ENCODE data around the gene GFPT1. TPM values are rescaled to one million over a fixed set of nuclear protein-coding genes. Genes with fewer than 3 reads are reported as not detected.

The GFPT1 gene
- polyA plus RNA-seq, 3 donors: 31.0 to 38.9 (median 32.5) TPM

DNA sequence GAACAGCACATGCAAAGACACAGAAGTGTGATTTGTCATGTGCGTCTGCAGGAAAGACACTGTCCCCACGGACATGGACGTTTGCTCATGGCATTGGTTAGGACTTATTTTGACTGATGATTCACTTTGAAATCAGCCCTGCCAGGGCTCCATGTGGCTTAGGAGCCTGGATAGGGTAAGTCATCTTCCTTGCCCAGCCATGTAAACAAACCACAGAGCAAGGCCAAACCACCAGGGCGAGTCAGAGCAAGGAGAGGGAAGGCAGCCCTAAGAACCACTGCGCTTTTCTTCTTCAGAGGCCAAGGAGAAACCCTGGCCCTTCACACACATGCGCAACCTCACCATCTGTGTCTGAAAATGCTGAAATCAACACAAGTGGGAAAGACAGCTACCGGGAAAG, 88.8 kb downstream of the GFPT1 start:
- no peak for DNase-seq

DNA sequence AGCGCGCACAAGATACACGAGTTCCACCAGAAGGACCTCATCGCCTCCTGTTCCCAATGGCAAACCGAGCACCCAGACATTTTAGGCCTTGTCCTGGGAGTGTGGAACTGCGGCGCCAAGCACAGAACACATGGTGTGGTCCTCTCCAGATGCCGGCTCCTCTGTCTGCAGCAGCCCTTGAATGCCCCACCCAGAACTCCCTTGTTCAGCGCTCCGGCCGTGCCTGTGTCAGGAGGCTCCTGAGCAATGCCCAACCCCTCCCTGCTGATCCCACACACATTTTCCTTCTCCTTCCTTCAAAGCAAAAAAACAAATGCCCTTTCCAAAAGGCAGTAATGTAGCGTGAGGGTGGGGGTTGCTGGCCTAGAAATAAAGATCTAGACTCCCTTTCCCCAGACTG, 89.8 kb downstream of the GFPT1 start:
- no peak for DNase-seq

DNA sequence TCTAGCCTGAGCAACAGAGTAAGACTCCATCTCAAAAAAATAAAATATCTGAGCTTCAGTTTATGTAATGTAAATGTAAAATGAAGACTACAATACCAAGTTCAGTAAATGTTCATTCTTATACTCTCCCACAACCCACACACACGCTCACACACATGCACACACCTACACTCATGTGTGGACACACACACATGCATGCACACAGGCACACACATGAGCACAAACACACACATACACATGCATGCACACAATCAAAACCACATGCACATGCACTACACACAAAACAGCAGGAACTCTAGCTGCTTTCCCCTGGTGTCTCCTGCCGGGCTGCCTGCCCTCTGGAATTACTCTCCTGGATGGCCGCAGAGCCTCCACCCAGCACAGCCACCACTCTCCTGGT, 90.6 kb downstream of the GFPT1 start:
- no peak for DNase-seq

DNA sequence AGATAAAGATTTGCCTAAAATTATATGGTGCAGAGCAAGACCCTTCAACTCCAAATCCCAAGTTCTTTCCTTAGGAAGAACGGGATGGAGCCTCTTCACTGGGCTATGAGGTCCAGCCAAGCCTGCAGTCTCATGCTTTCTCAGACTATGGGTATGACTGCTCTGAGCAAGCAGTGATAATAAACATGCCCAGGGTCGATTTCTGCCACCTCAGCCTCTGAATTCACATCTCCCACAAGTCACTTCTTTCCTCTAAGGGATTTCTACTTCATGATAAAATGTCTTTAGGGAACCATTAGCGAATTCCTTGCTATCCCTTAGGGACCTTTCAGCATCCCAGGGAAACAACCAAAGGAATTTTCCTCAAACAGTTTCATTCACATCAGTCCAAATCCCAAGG, 94.8 kb downstream of the GFPT1 start:
- DNase-seq: no peak

DNA sequence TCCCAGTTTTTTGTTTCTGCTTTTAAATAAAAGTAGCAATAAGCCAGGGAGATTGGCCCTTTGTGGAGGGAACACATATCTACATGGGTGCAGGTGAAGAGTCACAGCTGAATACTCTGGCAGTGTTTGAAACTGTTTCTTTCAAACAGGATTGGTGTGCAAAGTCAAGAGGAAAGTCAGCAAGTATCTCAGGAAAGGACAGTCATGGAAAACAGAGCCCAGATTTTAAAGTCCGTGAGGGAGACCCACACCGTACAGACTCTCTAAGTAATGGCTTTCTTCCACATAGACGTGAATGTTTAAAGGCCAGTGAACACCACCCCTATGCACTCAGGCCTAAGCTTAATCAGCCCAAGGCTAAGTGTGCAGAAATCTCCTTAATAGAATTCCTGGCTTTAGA, 95.3 kb downstream of the GFPT1 start:
- DNase-seq: no peak

DNA sequence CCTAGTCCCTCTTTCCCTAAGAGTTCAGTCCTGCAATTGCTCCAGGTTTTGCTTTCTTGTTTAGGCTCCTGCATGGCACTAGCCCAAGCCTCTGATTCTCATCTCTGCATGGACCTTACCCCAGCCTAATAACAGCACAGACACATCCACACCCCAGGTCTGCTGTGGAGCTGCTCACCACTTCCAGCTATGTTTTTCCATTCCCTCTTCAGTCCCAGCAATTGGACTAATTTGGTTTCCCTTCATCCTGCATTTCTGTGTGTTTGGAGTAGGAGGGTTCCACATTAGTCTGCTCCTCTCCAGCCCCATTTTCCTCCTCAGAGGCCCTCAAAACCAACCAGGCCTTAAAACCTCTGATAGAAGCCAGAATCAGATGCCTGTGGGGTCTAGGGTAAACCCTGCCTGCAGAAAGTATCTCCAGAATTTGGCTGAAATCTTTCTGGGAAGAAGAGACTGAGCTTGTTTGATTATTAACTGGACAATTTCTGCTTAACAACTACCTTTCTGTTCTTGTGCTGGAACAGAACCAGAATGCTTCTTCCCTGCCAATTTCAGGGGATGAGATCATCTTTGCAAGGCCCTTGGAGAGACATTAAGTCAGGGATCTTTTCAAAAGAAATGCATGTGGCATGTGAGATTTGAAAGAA, 95.9 kb downstream of the GFPT1 start:
- DNase-seq: no peak

DNA sequence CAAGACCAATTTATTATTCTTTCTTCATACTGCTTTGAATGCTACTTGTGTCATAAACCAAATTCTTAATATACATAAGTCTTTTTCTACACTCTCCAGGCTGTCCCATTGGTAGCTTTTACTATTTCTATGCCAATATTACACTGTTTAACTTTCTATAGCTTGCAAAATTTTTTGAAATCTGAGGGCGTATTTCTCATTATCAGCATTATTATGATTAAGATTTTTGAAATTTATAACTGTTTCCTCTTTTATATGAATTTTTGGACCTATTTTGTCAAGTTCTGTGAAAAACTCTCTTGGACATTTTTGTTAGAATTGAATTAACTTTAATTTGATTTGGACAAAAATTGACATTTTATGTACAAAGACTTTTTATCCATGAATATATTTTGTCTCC, 98.6 kb downstream of the GFPT1 start:
- no peak for DNase-seq

DNA sequence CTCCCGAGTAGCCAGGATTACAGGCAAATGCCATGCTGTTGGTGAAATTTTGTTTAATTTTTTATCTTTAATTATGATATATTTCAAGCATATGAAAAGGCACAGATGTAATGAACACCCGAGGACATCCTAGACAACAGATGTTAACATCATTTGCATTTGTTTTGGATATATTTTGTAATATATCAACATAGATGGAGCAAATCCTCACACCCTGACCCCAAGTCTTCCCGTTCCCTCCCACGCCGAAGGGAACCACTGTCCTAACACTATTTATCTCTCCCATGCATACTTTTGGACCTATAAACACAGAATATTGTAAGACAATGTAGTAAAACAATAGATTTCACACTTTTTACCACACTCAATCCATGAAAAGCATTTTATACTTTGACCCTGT, 99.5 kb downstream of the GFPT1 start:
- no peak for DNase-seq

DNA sequence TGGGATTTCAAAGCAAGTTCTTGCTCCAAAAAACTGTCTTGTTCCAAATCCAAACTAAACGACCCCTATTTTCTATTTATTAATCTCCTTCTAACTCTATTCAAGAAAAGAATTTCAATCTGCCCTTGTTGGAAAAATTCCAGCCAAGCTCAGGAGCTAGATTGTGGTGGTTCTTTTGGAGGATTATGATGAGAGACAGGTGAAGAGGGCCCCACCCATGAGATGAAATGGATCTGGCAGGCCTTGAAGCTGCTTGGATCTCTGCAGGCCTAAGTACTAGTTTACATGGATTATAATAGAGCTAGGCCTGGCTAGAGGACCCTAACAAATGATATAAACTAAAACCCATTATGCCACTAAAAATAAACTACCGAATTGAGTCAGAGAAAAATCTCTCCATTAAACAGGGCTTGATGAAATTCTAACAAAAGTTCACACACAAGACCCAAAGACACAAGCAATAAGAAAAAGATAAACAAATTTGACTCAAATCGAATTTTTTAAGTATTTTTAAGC, 101.6 kb downstream of the GFPT1 start:
- DNase-seq: no peak

DNA sequence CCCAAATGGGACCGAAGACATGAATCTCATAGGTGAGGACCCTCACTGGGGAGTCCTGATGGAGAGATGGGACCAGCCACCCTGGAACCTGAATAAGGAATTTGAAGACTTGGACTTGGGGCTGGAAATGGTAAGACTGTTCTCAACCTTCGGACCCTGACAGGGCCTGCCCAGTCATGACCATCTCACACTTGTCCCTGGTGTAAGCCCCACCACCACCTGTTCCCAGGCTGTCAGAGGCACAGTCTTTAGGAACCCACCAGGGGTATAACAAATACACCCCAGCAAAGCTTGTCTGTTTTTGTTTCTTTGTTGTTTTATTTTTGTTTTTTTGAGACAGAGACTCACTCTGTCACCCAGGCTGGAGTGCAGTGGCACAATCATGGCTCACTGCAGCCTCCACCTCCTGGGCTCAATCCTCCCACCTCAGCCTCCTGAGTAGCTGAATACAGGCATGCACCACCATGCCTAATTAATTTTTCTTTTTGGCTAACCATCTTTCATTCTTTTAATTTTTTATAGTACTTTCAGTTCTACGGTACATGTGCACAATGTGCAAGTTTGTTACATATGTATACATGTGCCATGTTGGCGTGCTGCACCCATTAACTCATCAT, 106.1 kb downstream of the GFPT1 start:
- DNase-seq: no peak

DNA sequence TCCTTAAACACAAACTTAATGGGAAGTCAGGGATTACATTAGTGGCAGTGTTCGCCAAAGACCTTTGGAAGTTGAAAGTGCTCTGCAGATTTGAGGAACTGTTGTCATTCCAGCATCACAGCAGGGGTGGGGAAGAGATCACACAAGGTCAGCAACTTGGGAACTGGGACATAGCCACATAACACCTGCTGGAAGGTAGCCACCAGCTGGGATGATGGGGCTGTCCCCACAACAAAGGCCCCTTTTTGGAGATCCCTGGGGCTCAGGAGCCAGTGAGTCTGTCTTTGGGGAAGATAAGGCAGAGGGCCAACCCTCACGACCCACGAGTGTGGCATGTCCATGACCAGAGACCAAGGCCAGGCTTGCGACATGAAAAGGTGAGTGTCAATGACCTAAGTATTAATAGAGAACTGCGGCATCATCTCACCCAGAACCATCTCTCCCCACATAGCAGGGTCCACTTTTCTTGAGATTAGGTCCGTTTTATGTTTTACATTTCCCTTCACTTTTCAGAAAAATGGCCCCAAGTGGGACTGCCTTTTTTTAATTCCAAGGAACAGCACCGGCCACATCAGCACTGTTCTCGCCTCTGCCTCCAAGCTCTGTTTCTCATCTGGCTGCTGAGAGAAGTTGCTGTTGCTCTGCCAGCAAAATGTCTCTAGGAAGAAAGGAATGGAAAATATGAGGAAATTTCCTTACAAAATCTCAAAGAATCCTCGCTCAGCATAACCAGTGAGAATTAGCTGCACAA, 106.9 kb downstream of the GFPT1 start:
- DNase-seq: no peak

DNA sequence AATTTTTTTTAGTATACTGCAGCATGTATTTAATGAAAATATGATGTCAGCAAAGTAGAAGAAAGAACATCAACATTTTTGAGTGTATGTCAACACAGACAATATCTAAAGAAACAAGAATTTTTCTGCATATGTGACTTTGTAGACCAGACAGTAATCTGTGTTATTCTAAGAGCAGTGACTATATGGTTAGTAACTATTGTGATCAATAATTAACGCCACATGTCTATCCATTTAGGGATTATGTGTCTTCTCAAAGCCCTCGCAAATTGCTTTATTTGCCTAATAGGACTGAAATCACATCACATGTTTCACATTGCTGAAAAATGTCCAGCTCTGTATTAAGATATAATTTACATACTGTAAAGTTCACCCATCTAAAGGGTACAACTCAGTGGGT, 107.8 kb downstream of the GFPT1 start:
- DNase-seq: no peak

DNA sequence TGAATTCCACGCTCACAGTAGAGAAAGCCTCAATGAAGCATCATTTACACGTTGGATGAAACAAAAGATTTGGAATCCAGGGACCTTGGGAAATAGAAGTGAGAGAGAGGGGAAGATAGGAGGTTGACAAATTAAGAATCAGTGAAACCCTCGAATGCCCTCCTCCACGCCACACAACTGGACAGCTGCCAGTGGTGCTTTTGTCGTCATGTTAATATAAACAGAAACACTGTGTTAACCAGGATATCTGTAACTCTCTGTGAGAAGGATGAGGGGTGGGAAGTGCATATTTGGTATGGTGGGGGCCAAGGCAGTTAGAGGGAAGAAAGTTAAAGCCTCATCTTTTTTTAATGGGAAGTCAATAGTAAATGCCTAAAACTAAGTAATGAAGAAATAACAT, 108.7 kb downstream of the GFPT1 start:
- no peak for DNase-seq

DNA sequence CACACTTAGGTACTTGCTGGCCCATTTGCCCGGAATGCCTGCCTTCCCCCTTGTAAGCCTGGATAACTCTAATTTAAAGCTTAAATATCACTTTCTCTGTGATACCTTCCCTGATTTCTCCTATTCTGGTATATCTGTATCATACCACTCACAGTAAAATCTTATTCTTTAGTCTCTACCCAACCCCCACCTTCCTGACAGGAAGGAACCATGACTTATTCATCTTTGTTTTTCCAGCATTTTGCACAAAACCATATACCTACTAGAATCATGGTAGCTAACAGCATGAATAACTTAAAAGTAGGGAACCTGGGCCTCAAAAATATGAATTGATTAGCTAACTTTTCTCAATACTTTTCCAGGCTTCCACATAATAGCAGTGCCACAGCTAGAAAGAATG, 111.5 kb downstream of the GFPT1 start:
- DNase-seq: no peak

DNA sequence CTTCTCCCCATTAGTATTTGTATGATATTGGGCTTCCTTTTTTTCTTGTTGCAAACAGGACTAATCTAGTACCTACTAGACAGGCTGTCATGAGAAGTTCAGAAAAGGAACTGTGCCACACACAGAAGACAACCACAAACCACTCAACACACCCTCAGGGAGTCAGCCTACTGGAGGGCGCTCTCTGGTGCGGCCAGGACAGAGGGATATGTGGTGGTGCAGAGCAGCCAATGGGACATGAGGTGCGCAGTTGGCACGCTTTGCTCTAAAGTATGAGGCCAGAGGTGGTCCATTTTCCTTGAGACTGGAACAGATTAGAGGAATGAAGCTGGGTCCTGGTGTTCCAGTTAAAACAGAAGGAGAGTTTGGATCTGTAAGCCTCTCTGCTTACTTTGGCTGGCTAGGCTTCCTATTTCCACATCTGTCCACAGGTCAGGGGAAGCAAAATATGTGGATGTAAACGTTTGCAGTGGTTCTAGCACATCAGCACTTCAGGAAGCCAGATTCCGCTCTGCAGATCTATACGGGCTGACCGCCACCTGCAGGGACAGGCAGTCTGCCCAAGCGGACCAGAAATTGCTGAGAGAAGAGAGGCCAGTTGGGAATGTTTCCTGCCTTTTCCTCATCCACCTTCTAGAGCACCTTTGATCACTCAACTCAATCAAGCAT, 114.1 kb downstream of the GFPT1 start:
- DNase-seq: no peak

DNA sequence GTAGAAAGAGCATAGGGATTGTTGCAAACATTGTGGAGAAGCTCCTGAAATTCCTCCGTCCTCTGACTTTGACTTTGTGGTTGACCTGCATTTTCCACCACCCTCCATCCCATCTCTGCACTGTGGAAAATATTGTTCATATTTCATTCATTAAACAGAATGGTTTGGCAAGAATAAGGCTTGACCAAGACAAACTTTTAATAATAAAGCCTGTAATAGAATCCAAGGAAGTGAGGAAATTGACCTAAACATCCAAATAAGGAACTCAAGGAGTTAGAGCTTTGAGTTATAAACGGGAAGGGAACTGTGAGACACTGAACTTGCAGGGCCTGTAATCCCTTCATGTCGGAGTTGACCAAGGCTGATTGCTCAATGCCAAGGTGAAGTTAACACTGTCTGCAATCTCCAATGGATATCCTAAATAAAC, 115.2 kb downstream of the GFPT1 start:
- no peak for DNase-seq

Other genes starting within 250 kb of the GFPT1 start
- 10 to 100 TPM; 54.7 to 60.5 (median 58.8) TPM for gene NFU1, start 50.2 kb upstream of the GFPT1 start, polyA plus RNA-seq (ENCODE audit: insufficient read length in 3 of 3)